ENCODE results near the gene MYL1.

GRCh38 chr2:210287301-210287700 is 27.7 kb downstream of the MYL1 start:
- TF ChIP-seq POLR2AphosphoS5 (IDR thresholded peaks at IDR 0.05; ENCODE audit: low read depth) (no peak), SPI1 (IDR thresholded peaks at IDR 0.05; ENCODE audit: borderline replicate concordance, low read depth) (no peak)
- TF ChIP-seq, protein P1, sequence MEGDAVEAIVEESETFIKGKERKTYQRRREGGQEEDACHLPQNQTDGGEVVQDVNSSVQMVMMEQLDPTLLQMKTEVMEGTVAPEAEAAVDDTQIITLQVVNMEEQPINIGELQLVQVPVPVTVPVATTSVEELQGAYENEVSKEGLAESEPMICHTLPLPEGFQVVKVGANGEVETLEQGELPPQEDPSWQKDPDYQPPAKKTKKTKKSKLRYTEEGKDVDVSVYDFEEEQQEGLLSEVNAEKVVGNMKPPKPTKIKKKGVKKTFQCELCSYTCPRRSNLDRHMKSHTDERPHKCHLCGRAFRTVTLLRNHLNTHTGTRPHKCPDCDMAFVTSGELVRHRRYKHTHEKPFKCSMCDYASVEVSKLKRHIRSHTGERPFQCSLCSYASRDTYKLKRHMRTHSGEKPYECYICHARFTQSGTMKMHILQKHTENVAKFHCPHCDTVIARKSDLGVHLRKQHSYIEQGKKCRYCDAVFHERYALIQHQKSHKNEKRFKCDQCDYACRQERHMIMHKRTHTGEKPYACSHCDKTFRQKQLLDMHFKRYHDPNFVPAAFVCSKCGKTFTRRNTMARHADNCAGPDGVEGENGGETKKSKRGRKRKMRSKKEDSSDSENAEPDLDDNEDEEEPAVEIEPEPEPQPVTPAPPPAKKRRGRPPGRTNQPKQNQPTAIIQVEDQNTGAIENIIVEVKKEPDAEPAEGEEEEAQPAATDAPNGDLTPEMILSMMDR (IDR thresholded peaks at IDR 0.05; ENCODE audit: insufficient read depth, low read length) = no peak
